Left lung (tissue), 10 donors: Measurements from ENCODE around the gene FRYL. TPM values are rescaled to one million over a fixed set of nuclear protein-coding genes. Genes with fewer than 3 reads are reported as not detected.
"Not testable (repeated sequence)": the region's sequence is repeated elsewhere in the genome, so short reads cannot be mapped to it uniquely, and the experiment has no call there.

Source experiments
- ATAC-seq: fragments of 200-7000 bp; cut with Tn5 transposase; one replicate; pipeline ENCODE4 v1.9.1; 2020; ENCODE audit warnings: moderate library complexity
- DNase-seq, 4 donors: peaks; one replicate each; pipeline ENCODE4 v3.0.0-alpha.2; 2013 to 2020
- H3K27ac ChIP-seq, 2 donors: fragments of 200-600 bp; sonication (generic) in 1 of 2; one replicate each; pipeline versions ENCODE4 v1.5.0 to v1.8.0; 2020 to 2021
- H3K27me3 ChIP-seq, 2 donors: fragments of 200-600 bp; sonication (generic) in 1 of 2; one replicate each; pipeline versions ENCODE4 v1.5.0 to v1.8.0; 2020 to 2021
- H3K36me3 ChIP-seq, 2 donors: fragments of 200-600 bp; sonication (generic) in 1 of 2; one replicate each; pipeline versions ENCODE4 v1.5.0 to v1.8.0; 2020 to 2021
- H3K4me1 ChIP-seq, 2 donors: fragments of 200-600 bp; one replicate each; pipeline ENCODE4 v1.8.0; 2021
- H3K4me3 ChIP-seq, 2 donors: fragments of 200-600 bp; sonication (generic) in 1 of 2; one replicate each; pipeline versions ENCODE4 v1.5.0 to v1.8.0; 2020 to 2021; ENCODE audit warnings: mild to moderate bottlenecking in 1 of 2
- H3K9me3 ChIP-seq, 2 donors: fragments of 200-600 bp; sonication (generic) in 1 of 2; one replicate each; pipeline versions ENCODE4 v1.5.0 to v1.8.0; 2020 to 2021
- CTCF ChIP-seq, 2 donors: fragments of 200-600 bp; sonication (generic) in 1 of 2; IDR thresholded peaks; one replicate each; pipeline versions ENCODE4 v1.5.0 to v1.8.0; 2021; ENCODE audit warnings: antibody characterized with exemption in 2 of 2
- intact Hi-C, 2 donors: fragments of 100-400 bp; cut with DNase I; formaldehyde crosslinking; loops; one replicate each; pipeline versions ENCODE4 v1.11.2 to v1.14.2; 2022
- polyA plus RNA-seq, 6 donors: library from polyadenylated mRNA; unstranded; fragments of 120-200 nt; gene quantifications; one replicate each; pipeline ENCODE4 v1.2.1, GENCODE V29; 2013; ENCODE audit not compliant: insufficient read length in 6 of 6
- total RNA-seq, 2 donors: library from RNA; stranded (reverse); fragmentation: NEBNext Ultra II Directional; extraction: Animal tissue kit (Norgen Biotek cat#: 25700); gene quantifications; one replicate each; pipeline ENCODE4 v1.2.1, GENCODE V29; 2021
- donor health status: DM: no; HTN: yes; CAD: no.
- donor health status: DM: no; HTN: no; CAD: no.

The FRYL gene
- total and polyA plus RNA-seq, 8 donors, result 41.9 to 72.7 (median 50.3) TPM

GRCh38 chr4:48766131-48766792 lies 13.8 kb downstream of the FRYL start:
- no peak for TF ChIP-seq CTCF (IDR thresholded peaks at IDR 0.05)
- no peaks in the 10 kb centered on the region for H3K9me3 ChIP-seq
- intact Hi-C loops, result no loop called here
- no peaks in the 10 kb centered on the region for H3K36me3 ChIP-seq
- no peak for ATAC-seq
- no peak overlapping the region for H3K4me3 ChIP-seq
- no peak overlapping the region for H3K27ac ChIP-seq
- H3K4me1 ChIP-seq, result peaks cover 0 to 21% of the 10 kb centered on the region in 2 donors
- DNase-seq, result no peak
- H3K27me3 ChIP-seq, result no peaks in the 10 kb centered on the region

GRCh38 chr4:48762408-48762807 lies 17.7 kb downstream of the FRYL start:
- no peaks in the 10 kb centered on the region for H3K9me3 ChIP-seq
- no peaks in the 10 kb centered on the region for H3K36me3 ChIP-seq
- H3K4me3 ChIP-seq, result no peak overlapping the region
- peaks cover 0 to 9% of the 10 kb centered on the region in 2 donors for H3K4me1 ChIP-seq
- ATAC-seq (no peak), DNase-seq (no peak)
- H3K27me3 ChIP-seq, result no peaks in the 10 kb centered on the region
- intact Hi-C loops, result no loop called here
- no peak overlapping the region for H3K27ac ChIP-seq
- no peak for TF ChIP-seq CTCF (IDR thresholded peaks at IDR 0.05)

GRCh38 chr4:48761286-48761685 lies 18.8 kb downstream of the FRYL start:
- Histone ChIP-seq H3K27ac (no peak overlapping the region), H3K36me3 (no peaks in the 10 kb centered on the region), H3K9me3 (no peaks in the 10 kb centered on the region), H3K27me3 (no peaks in the 10 kb centered on the region), H3K4me3 (no peak overlapping the region), H3K4me1 (peaks cover 0 to 9% of the 10 kb centered on the region in 2 donors)
- ATAC-seq, result no peak
- no peak for TF ChIP-seq CTCF (IDR thresholded peaks at IDR 0.05)
- no peak for DNase-seq
- intact Hi-C loops, result no loop called here

- H3K36me3 ChIP-seq, H3K4me3 ChIP-seq, H3K9me3 ChIP-seq, H3K27me3 ChIP-seq, H3K4me1 ChIP-seq, H3K27ac ChIP-seq, DNase-seq, intact Hi-C loops, ATAC-seq: not testable (repeated sequence)
Observed at GRCh38 chr4:48758703-48759102, 21.4 kb downstream of the FRYL start.

- H3K27me3 ChIP-seq, result no peaks in the 10 kb centered on the region
- DNase-seq, result no peak
- no peaks in the 10 kb centered on the region for H3K36me3 ChIP-seq
- H3K4me1 ChIP-seq, result peaks cover 0 to 23% of the 10 kb centered on the region in 2 donors
- no peak overlapping the region for H3K27ac ChIP-seq
- H3K4me3 ChIP-seq, result no peak overlapping the region
- ATAC-seq, result no peak
- intact Hi-C loops, result no loop called here
- H3K9me3 ChIP-seq, result no peaks in the 10 kb centered on the region
- TF ChIP-seq CTCF (IDR thresholded peaks at IDR 0.05), result no peak
Observed at GRCh38 chr4:48756689-48757220, 23.3 kb downstream of the FRYL start.

- H3K27ac ChIP-seq, result no peak overlapping the region
- intact Hi-C loops, result no loop called here
- no peak overlapping the region for H3K4me3 ChIP-seq
- no peaks in the 10 kb centered on the region for H3K36me3 ChIP-seq
- ATAC-seq (no peak), DNase-seq (no peak)
- no peaks in the 10 kb centered on the region for H3K9me3 ChIP-seq
- H3K27me3 ChIP-seq, result no peaks in the 10 kb centered on the region
- TF ChIP-seq CTCF (IDR thresholded peaks at IDR 0.05), result no peak
- peaks cover 0 to 23% of the 10 kb centered on the region in 2 donors for H3K4me1 ChIP-seq
Observed at GRCh38 chr4:48755281-48755680, 24.8 kb downstream of the FRYL start.
